SH-SY5Y (cell line): ENCODE results near the gene ANAPC4.

Experiments
- GATA2 ChIP-seq: IDR thresholded peaks from 2 replicates; pipeline ENCODE4 v1.6.1; 2011; ENCODE audit warnings: mild to moderate bottlenecking, low read depth, low read length
- GATA3 ChIP-seq: IDR thresholded peaks from 2 replicates; pipeline ENCODE4 v1.6.1; 2011; ENCODE audit warnings: low read depth, mild to moderate bottlenecking, low read length, moderate library complexity

- TF ChIP-seq GATA3 (no peak), GATA2 (no peak)
These were observed 73.4 kb downstream of the ANAPC4 start for GRCh38 chr4:25450491-25450901.
